Activated T-helper 2 cell treated with anti-CD3 and anti-CD28 coated beads, Interferon-gamma antibody, Interleukin-2, Interleukin-4, amounts not matched to agents 10 μg/mL and 5 μg/mL and 100 μg/mL, durations not matched to agents 14 hours and 24 hours and 36 hours (primary cell): ENCODE data around the gene ACSM6. TPM values are rescaled to one million over a fixed set of nuclear protein-coding genes. Genes with fewer than 3 reads are reported as not detected.

Experiments used
- DNase-seq: peaks from one replicate; pipeline ENCODE4 v3.0.0; 2021; ENCODE audit warnings: low spot score
- H3K27ac Mint-ChIP-seq: one replicate; pipeline ENCODE4 v1.8.0; 2021; ENCODE audit warnings: mixed read lengths
- H3K27me3 Mint-ChIP-seq: one replicate; pipeline ENCODE4 v1.8.0; 2021; ENCODE audit warnings: low read depth, mixed read lengths
- H3K36me3 Mint-ChIP-seq: one replicate; pipeline ENCODE4 v1.8.0; 2021; ENCODE audit warnings: low read depth, mixed read lengths
- H3K4me1 Mint-ChIP-seq: one replicate; pipeline ENCODE4 v1.8.0; 2021; ENCODE audit warnings: low read depth, mixed read lengths
- H3K4me3 Mint-ChIP-seq: one replicate; pipeline ENCODE4 v1.8.0; 2021; ENCODE audit warnings: low read depth, mild to moderate bottlenecking, moderate library complexity, mixed read lengths
- H3K9me3 Mint-ChIP-seq: one replicate; pipeline ENCODE4 v1.8.0; 2021; ENCODE audit warnings: mixed read lengths
- intact Hi-C: fragments of 100-400 bp; cut with micrococcal nuclease; formaldehyde crosslinking; loops from one replicate; pipeline ENCODE4 v1.15.1; 2023
- total RNA-seq: library from RNA; stranded (reverse); gene quantifications from 2 replicates; pipeline ENCODE4 v1.2.3, GENCODE V29; 2022

The ACSM6 gene
- not detected in 2 replicates for total RNA-seq

- H3K4me1 Mint-ChIP-seq, result no peaks in the 10 kb centered on the region
- H3K27ac Mint-ChIP-seq, result no peak within 1 kb of the TSS
- no peaks in the 10 kb centered on the region for H3K9me3 Mint-ChIP-seq
- H3K27me3 Mint-ChIP-seq, result peaks cover 11% of the 10 kb centered on the region
- H3K4me3 Mint-ChIP-seq, result no peak within 1 kb of the TSS
- intact Hi-C loops, result no loop called here
- DNase-seq, result no peak
- no peaks in the 10 kb centered on the region for H3K36me3 Mint-ChIP-seq
These were observed at the start of gene ACSM6 for GRCh38 chr10:95193944-95194343. ACSM6 (plus strand) TSS chr10:95194238; CDS start chr10:95194486, 248 bp downstream.

- Mint-ChIP-seq H3K27me3 (no peaks in the 10 kb centered on the region), H3K36me3 (no peaks in the 10 kb centered on the region), H3K4me3 (no peak overlapping the region), H3K9me3 (peaks cover 3% of the 10 kb centered on the region), H3K4me1 (no peaks in the 10 kb centered on the region), H3K27ac (no peak overlapping the region)
- DNase-seq, result no peak
- intact Hi-C loops, result no loop called here
These were observed 25.3 kb upstream of the ACSM6 start for GRCh38 chr10:95168694-95169093.

GRCh38 chr10:95169522-95169921 is 24.5 kb upstream of the ACSM6 start:
- Mint-ChIP-seq H3K4me1 (no peaks in the 10 kb centered on the region), H3K27ac (no peak overlapping the region), H3K9me3 (no peaks in the 10 kb centered on the region), H3K27me3 (no peaks in the 10 kb centered on the region), H3K36me3 (no peaks in the 10 kb centered on the region), H3K4me3 (no peak overlapping the region)
- intact Hi-C loops, result no loop called here
- DNase-seq, result no peak

GRCh38 chr10:95170790-95171189 is 23.2 kb upstream of the ACSM6 start:
- peaks cover 2% of the 10 kb centered on the region for H3K27me3 Mint-ChIP-seq
- H3K36me3 Mint-ChIP-seq, result no peaks in the 10 kb centered on the region
- H3K27ac Mint-ChIP-seq, result no peak overlapping the region
- intact Hi-C loops, result no loop called here
- no peak overlapping the region for H3K4me3 Mint-ChIP-seq
- H3K4me1 Mint-ChIP-seq, result no peaks in the 10 kb centered on the region
- H3K9me3 Mint-ChIP-seq, result no peaks in the 10 kb centered on the region
- DNase-seq, result no peak

- H3K27ac Mint-ChIP-seq, result no peak overlapping the region
- H3K36me3 Mint-ChIP-seq, result no peaks in the 10 kb centered on the region
- no peak overlapping the region for H3K4me3 Mint-ChIP-seq
- peaks cover 2% of the 10 kb centered on the region for H3K27me3 Mint-ChIP-seq
- intact Hi-C loops, result no loop called here
- DNase-seq, result no peak
- H3K4me1 Mint-ChIP-seq, result no peaks in the 10 kb centered on the region
- no peaks in the 10 kb centered on the region for H3K9me3 Mint-ChIP-seq
These were observed 22.7 kb upstream of the ACSM6 start for GRCh38 chr10:95171336-95171735.

- no peak overlapping the region for H3K4me3 Mint-ChIP-seq
- H3K4me1 Mint-ChIP-seq, result no peaks in the 10 kb centered on the region
- intact Hi-C loops, result no loop called here
- peaks cover 3% of the 10 kb centered on the region for H3K27me3 Mint-ChIP-seq
- H3K36me3 Mint-ChIP-seq, result no peaks in the 10 kb centered on the region
- H3K9me3 Mint-ChIP-seq, result peaks cover 3% of the 10 kb centered on the region
- DNase-seq, result no peak
- H3K27ac Mint-ChIP-seq, result no peak overlapping the region
These were observed 21.2 kb upstream of the ACSM6 start for GRCh38 chr10:95172851-95173250.

- H3K9me3 Mint-ChIP-seq, result peaks cover 3% of the 10 kb centered on the region
- H3K4me3 Mint-ChIP-seq, result no peak overlapping the region
- no peak for DNase-seq
- intact Hi-C loops, result no loop called here
- H3K4me1 Mint-ChIP-seq, result no peaks in the 10 kb centered on the region
- no peaks in the 10 kb centered on the region for H3K36me3 Mint-ChIP-seq
- H3K27me3 Mint-ChIP-seq, result peaks cover 15% of the 10 kb centered on the region
- H3K27ac Mint-ChIP-seq, result no peak overlapping the region
These were observed 17.9 kb upstream of the ACSM6 start for GRCh38 chr10:95176101-95176500.

- no peaks in the 10 kb centered on the region for H3K4me1 Mint-ChIP-seq
- no peak for DNase-seq
- H3K27ac Mint-ChIP-seq, result no peak overlapping the region
- intact Hi-C loops, result no loop called here
- peaks cover 3% of the 10 kb centered on the region for H3K9me3 Mint-ChIP-seq
- H3K27me3 Mint-ChIP-seq, result peaks cover 25% of the 10 kb centered on the region
- no peak overlapping the region for H3K4me3 Mint-ChIP-seq
- no peaks in the 10 kb centered on the region for H3K36me3 Mint-ChIP-seq
These were observed 16.6 kb upstream of the ACSM6 start for GRCh38 chr10:95177429-95177828.

- Mint-ChIP-seq H3K9me3 (peaks cover 3% of the 10 kb centered on the region), H3K27me3 (peaks cover 28% of the 10 kb centered on the region), H3K27ac (no peak overlapping the region), H3K4me3 (no peak overlapping the region), H3K4me1 (peaks cover 2% of the 10 kb centered on the region), H3K36me3 (no peaks in the 10 kb centered on the region)
- intact Hi-C loops, result no loop called here
- no peak for DNase-seq
These were observed 15.8 kb upstream of the ACSM6 start for GRCh38 chr10:95178266-95178665.

GRCh38 chr10:95178797-95179196 is 15.2 kb upstream of the ACSM6 start:
- Mint-ChIP-seq H3K4me3 (no peak overlapping the region), H3K4me1 (peaks cover 2% of the 10 kb centered on the region), H3K36me3 (no peaks in the 10 kb centered on the region), H3K9me3 (peaks cover 3% of the 10 kb centered on the region), H3K27me3 (peaks cover 28% of the 10 kb centered on the region), H3K27ac (no peak overlapping the region)
- no peak for DNase-seq
- intact Hi-C loops, result no loop called here

- no peak for DNase-seq
- H3K27ac Mint-ChIP-seq, result no peak overlapping the region
- H3K36me3 Mint-ChIP-seq, result no peaks in the 10 kb centered on the region
- peaks cover 6% of the 10 kb centered on the region for H3K4me1 Mint-ChIP-seq
- peaks cover 3% of the 10 kb centered on the region for H3K9me3 Mint-ChIP-seq
- intact Hi-C loops, result loop anchor here (2.0 to 5.0 kb wide), 3 partner anchors 49 to 111 kb away; partner anchors contain the start of gene PDLIM1
- no peak overlapping the region for H3K4me3 Mint-ChIP-seq
- peaks cover 40% of the 10 kb centered on the region for H3K27me3 Mint-ChIP-seq
These were observed 12.3 kb upstream of the ACSM6 start for GRCh38 chr10:95181726-95182125.

GRCh38 chr10:95183271-95184230 is 10.5 kb upstream of the ACSM6 start:
- Mint-ChIP-seq H3K9me3 (no peaks in the 10 kb centered on the region), H3K4me1 (peaks cover 6% of the 10 kb centered on the region), H3K27ac (peak overlapping the region; percentile 43), H3K27me3 (peaks cover 40% of the 10 kb centered on the region), H3K4me3 (peak overlapping the region; percentile 79), H3K36me3 (no peaks in the 10 kb centered on the region)
- peak; percentile 76 for DNase-seq
- intact Hi-C loops, result loop anchor here (1.0 to 5.0 kb wide), 5 partner anchors 51 to 180 kb away; partner anchors contain the start of gene PDLIM1

- no peaks in the 10 kb centered on the region for H3K9me3 Mint-ChIP-seq
- H3K4me3 Mint-ChIP-seq, result no peak overlapping the region
- intact Hi-C loops, result no loop called here
These were observed 6.4 kb upstream of the ACSM6 start for GRCh38 chr10:95187617-95188016.

More at GRCh38 chr10:95187617-95188016, 6.4 kb upstream of the ACSM6 start:
- no peak overlapping the region for H3K27ac Mint-ChIP-seq
- no peaks in the 10 kb centered on the region for H3K36me3 Mint-ChIP-seq
- peaks cover 31% of the 10 kb centered on the region for H3K27me3 Mint-ChIP-seq
- no peak for DNase-seq
- peaks cover 6% of the 10 kb centered on the region for H3K4me1 Mint-ChIP-seq
